Keratinocyte (primary cell): ENCODE data around the gene MAD1L1.

ENCODE experiments used
- EZH2 ChIP-seq: IDR thresholded peaks from one replicate; pipeline ENCODE4 v1.6.1; 2012; ENCODE audit warnings: inconsistent platforms, mild to moderate bottlenecking, low read length, moderate library complexity
- TF ChIP-seq, protein P1 (sequence below), 3 experiments: IDR thresholded peaks in 1 of 3; conservative IDR thresholded peaks in 1 of 3; optimal IDR thresholded peaks in 1 of 3; 2 replicates in 2 of 3; 3 replicates in 1 of 3; pipeline versions ENCODE3 to v1.5.1; 2011; ENCODE audit warnings: low read length in 3 of 3, mild to moderate bottlenecking in 3 of 3, moderate library complexity in 2 of 3, control low read depth in 1 of 3, inconsistent platforms in 1 of 3; ENCODE audit not compliant: insufficient read depth in 2 of 3; ENCODE audit errors: extremely low read depth in 1 of 3

DNA sequence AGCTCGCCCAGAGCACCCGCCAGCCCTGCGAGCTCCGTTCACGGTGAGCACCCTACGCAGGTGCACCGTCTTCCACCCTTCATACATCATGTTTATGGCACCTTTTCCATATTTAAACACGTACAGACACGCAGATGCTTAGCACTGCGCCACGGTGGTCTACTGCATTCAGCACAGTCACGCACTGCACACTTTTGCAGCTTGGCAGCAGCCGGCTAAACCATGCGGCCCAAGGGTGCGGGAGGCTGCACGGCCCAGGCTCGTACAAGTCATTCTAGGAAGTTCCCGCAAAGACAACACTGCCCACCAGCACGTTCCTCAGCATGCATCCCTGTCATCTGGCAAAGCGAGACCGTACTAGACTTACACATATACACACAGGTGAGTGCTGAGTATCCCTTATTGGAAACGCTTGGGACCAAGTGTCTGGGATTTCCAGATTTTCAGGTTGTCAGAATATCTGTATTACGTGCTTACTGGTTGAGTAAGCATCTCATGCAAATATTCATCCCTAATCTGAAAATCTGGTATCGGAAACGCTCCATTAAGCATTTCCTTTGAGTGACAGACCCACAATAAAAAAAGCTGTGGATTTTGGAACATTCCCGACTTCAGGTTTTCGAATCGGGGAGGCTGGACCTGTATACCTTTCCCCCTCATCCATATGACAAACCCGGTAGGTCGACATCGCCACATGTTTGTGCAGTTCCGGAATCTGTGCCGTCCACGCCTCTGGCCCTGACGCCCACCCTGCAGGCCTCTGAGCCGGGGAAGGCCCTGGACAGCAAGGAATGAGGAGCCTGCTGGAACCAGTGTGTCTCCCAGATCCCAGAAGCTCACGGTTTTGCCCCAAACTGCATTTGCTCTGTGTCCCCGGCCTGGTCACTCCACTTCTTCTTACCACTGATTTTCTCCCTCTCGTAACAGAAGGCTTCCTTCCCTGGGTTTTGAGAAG lies 340.5 kb downstream of the MAD1L1 start:
- TF ChIP-seq, protein P1, sequence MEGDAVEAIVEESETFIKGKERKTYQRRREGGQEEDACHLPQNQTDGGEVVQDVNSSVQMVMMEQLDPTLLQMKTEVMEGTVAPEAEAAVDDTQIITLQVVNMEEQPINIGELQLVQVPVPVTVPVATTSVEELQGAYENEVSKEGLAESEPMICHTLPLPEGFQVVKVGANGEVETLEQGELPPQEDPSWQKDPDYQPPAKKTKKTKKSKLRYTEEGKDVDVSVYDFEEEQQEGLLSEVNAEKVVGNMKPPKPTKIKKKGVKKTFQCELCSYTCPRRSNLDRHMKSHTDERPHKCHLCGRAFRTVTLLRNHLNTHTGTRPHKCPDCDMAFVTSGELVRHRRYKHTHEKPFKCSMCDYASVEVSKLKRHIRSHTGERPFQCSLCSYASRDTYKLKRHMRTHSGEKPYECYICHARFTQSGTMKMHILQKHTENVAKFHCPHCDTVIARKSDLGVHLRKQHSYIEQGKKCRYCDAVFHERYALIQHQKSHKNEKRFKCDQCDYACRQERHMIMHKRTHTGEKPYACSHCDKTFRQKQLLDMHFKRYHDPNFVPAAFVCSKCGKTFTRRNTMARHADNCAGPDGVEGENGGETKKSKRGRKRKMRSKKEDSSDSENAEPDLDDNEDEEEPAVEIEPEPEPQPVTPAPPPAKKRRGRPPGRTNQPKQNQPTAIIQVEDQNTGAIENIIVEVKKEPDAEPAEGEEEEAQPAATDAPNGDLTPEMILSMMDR (optimal IDR thresholded peaks at IDR 0.05 in 1 of 3, IDR thresholded peaks at IDR 0.05 in 1 of 3, conservative IDR thresholded peaks at IDR 0.05 in 1 of 3; ENCODE audit: extremely low read depth in 1 of 3, insufficient read depth in 2 of 3, low read length in 3 of 3) = no peak
- TF ChIP-seq EZH2 = no peak
